ENCODE data around the gene SRGAP1. TPM values are rescaled to one million over a fixed set of nuclear protein-coding genes. Genes with fewer than 3 reads are reported as not detected.

Gene SRGAP1
- total RNA-seq, 4 donors from 2014 or later, result 13.1 to 81.5 (median 22.4) TPM

GRCh38 chr12:63955831-63956666 lies 111.5 kb downstream of the SRGAP1 start:
- Histone ChIP-seq H3K9me3 (no peaks in the 10 kb centered on the region), H3K36me3 (no peaks in the 10 kb centered on the region), H3K27me3 (no peaks in the 10 kb centered on the region), H3K4me3 (peak overlapping the region in 2 of 4 donors; percentile 6 to 18), H3K4me1 (peaks cover 0 to 57% (median 14%) of the 10 kb centered on the region in 4 donors), H3K27ac (peak overlapping the region; percentile 50 to 83 (median 75))
- TF ChIP-seq, protein P1, sequence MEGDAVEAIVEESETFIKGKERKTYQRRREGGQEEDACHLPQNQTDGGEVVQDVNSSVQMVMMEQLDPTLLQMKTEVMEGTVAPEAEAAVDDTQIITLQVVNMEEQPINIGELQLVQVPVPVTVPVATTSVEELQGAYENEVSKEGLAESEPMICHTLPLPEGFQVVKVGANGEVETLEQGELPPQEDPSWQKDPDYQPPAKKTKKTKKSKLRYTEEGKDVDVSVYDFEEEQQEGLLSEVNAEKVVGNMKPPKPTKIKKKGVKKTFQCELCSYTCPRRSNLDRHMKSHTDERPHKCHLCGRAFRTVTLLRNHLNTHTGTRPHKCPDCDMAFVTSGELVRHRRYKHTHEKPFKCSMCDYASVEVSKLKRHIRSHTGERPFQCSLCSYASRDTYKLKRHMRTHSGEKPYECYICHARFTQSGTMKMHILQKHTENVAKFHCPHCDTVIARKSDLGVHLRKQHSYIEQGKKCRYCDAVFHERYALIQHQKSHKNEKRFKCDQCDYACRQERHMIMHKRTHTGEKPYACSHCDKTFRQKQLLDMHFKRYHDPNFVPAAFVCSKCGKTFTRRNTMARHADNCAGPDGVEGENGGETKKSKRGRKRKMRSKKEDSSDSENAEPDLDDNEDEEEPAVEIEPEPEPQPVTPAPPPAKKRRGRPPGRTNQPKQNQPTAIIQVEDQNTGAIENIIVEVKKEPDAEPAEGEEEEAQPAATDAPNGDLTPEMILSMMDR (IDR thresholded peaks at IDR 0.05), result no peak
- peak; percentile 95 to 97 for TF ChIP-seq EP300 (IDR thresholded peaks at IDR 0.05)
- peak; percentile 25 to 85 for DNase-seq (ENCODE audit: low spot score in 2 of 2)
- WGBS, 2 donors, result 41 to 42% methylated on average over 9 of the region's 9 CpGs

- Histone ChIP-seq H3K36me3 (no peaks in the 10 kb centered on the region), H3K27ac (peak overlapping the region in 2 of 4 donors; percentile 75 to 83), H3K4me1 (peaks cover 0 to 59% (median 15%) of the 10 kb centered on the region in 4 donors), H3K27me3 (no peaks in the 10 kb centered on the region), H3K9me3 (no peaks in the 10 kb centered on the region), H3K4me3 (no peak overlapping the region)
- DNase-seq (ENCODE audit: low spot score in 2 of 2), result no peak
- WGBS, 2 donors, result 91 to 92% methylated on average over 5 of the region's 5 CpGs
- TF ChIP-seq EP300 (IDR thresholded peaks at IDR 0.05), result no peak
- TF ChIP-seq, protein P1 (IDR thresholded peaks at IDR 0.05), result no peak
- TF ChIP-seq POLR2A (IDR thresholded peaks at IDR 0.05), result no peak
Measured at GRCh38 chr12:63957496-63957895, 113.0 kb downstream of the SRGAP1 start.

- DNase-seq (ENCODE audit: low spot score in 2 of 2), result no peak
- H3K4me1 ChIP-seq, result peaks cover 0 to 68% (median 14%) of the 10 kb centered on the region in 4 donors
- H3K4me3 ChIP-seq, result no peak overlapping the region
- H3K36me3 ChIP-seq, result no peaks in the 10 kb centered on the region
- H3K9me3 ChIP-seq, result no peaks in the 10 kb centered on the region
- TF ChIP-seq EP300 (IDR thresholded peaks at IDR 0.05) (no peak), POLR2A (IDR thresholded peaks at IDR 0.05) (no peak)
- TF ChIP-seq, protein P1 (IDR thresholded peaks at IDR 0.05), result no peak
- H3K27ac ChIP-seq, result no peak overlapping the region
- H3K27me3 ChIP-seq, result no peaks in the 10 kb centered on the region
- WGBS, 2 donors, result 74 to 75% methylated on average over 3 of the region's 3 CpGs
Measured at GRCh38 chr12:63958876-63959580, 114.5 kb downstream of the SRGAP1 start.

- Histone ChIP-seq H3K27ac (no peak overlapping the region), H3K36me3 (no peaks in the 10 kb centered on the region), H3K9me3 (no peaks in the 10 kb centered on the region), H3K27me3 (no peaks in the 10 kb centered on the region), H3K4me1 (peaks cover 0 to 67% (median 9%) of the 10 kb centered on the region in 4 donors), H3K4me3 (no peak overlapping the region)
- no peak for DNase-seq (ENCODE audit: low spot score in 2 of 2)
- WGBS, 2 donors, result 97 to 98% methylated on average over 5 of the region's 5 CpGs
- TF ChIP-seq, protein P1 (IDR thresholded peaks at IDR 0.05), result no peak
- TF ChIP-seq EP300 (IDR thresholded peaks at IDR 0.05), result no peak
Measured at GRCh38 chr12:63961048-63961447, 116.5 kb downstream of the SRGAP1 start.

- no peak overlapping the region for H3K4me3 ChIP-seq
- peaks cover 0 to 65% (median 8%) of the 10 kb centered on the region in 4 donors for H3K4me1 ChIP-seq
- WGBS, 2 donors, result 51 to 55% methylated on average over 3 of the region's 3 CpGs
- no peak for DNase-seq (ENCODE audit: low spot score in 2 of 2)
- TF ChIP-seq POLR2A (IDR thresholded peaks at IDR 0.05) (no peak), EP300 (IDR thresholded peaks at IDR 0.05) (no peak)
- TF ChIP-seq, protein P1 (IDR thresholded peaks at IDR 0.05), result no peak
- H3K27ac ChIP-seq, result no peak overlapping the region
- no peaks in the 10 kb centered on the region for H3K9me3 ChIP-seq
- H3K27me3 ChIP-seq, result no peaks in the 10 kb centered on the region
- H3K36me3 ChIP-seq, result no peaks in the 10 kb centered on the region
Measured at GRCh38 chr12:63961543-63961942, 117.0 kb downstream of the SRGAP1 start.
